Gastroesophageal sphincter (tissue), 4 donors: ENCODE results near the gene IFNL3. TPM values are rescaled to one million over a fixed set of nuclear protein-coding genes. Genes with fewer than 3 reads are reported as not detected.
"Not testable (repeated sequence)": the region's sequence is repeated elsewhere in the genome, so short reads cannot be mapped to it uniquely, and the experiment has no call there.

Experiments
- ATAC-seq: fragments of 150-250 bp; one replicate; pipeline ENCODE4 v1.9.1; 2016; ENCODE audit warnings: mild to moderate bottlenecking, moderate library complexity
- H3K27ac ChIP-seq, 4 donors: fragments of 200-600 bp; sonication (generic) in 3 of 4; 1 replicate in 3 of 4; 2 replicates in 1 of 4; pipeline ENCODE4 v1.5.1; 2016 to 2019
- H3K27me3 ChIP-seq: fragments of 200-600 bp; sonication (generic); one replicate; pipeline ENCODE4 v1.5.1; 2019
- H3K36me3 ChIP-seq, 2 donors: fragments of 200-600 bp; sonication (generic); one replicate each; pipeline ENCODE4 v1.5.1; 2019; ENCODE audit warnings: control low read depth in 1 of 2
- H3K4me1 ChIP-seq, 3 donors: fragments of 200-600 bp; sonication (generic); 1 replicate in 2 of 3; 2 replicates in 1 of 3; pipeline ENCODE4 v1.5.1; 2016 to 2019; ENCODE audit warnings: control low read depth in 2 of 3
- H3K4me3 ChIP-seq, 2 donors: fragments of 200-600 bp; sonication (generic); one replicate each; pipeline ENCODE4 v1.5.1; 2019; ENCODE audit warnings: mild to moderate bottlenecking in 1 of 2, moderate library complexity in 1 of 2
- H3K9me3 ChIP-seq, 3 donors: fragments of 200-600 bp; sonication (generic); one replicate each; pipeline ENCODE4 v1.5.1; 2017 to 2019; ENCODE audit warnings: control low read depth in 2 of 3
- CTCF ChIP-seq, 4 experiments: fragments of 200-600 bp in 2 of 4; fragments of 450-650 bp in 2 of 4; sonication (generic) in 1 of 4; IDR thresholded peaks; one replicate each; pipeline ENCODE4 v1.5.1; 2017 to 2019; ENCODE audit warnings: antibody characterized with exemption in 4 of 4, mild to moderate bottlenecking in 2 of 4, moderate library complexity in 2 of 4
- EP300 ChIP-seq: sonication (generic); formaldehyde crosslinking; IDR thresholded peaks from one replicate; pipeline ENCODE4 v1.6.1; 2017; ENCODE audit warnings: antibody characterized with exemption, mild to moderate bottlenecking
- POLR2A ChIP-seq, 2 donors: fragments of 450-650 bp; IDR thresholded peaks; one replicate each; pipeline ENCODE4 v1.6.1; 2017; ENCODE audit warnings: antibody characterized with exemption in 2 of 2, mild to moderate bottlenecking in 2 of 2, moderate library complexity in 1 of 2
- POLR2AphosphoS5 ChIP-seq: sonication (generic); formaldehyde crosslinking; IDR thresholded peaks from one replicate; pipeline ENCODE4 v1.6.1; 2017; ENCODE audit warnings: antibody characterized with exemption
- WGBS, 2 donors: methylation state at CpG; one replicate each; pipeline ENCODE4 v1.1.5; 2018; ENCODE audit warnings: low coverage in 1 of 2; 5-methylcytosine and 5-hydroxymethylcytosine counted together
- total RNA-seq, 4 donors: library from RNA; depleted of rRNA; stranded (reverse); fragments of >200 nt; gene quantifications; one replicate each; pipeline ENCODE4 v1.1.0, GENCODE V29; 2016

The IFNL3 gene
- not detected for total RNA-seq

- not testable (repeated sequence) for ATAC-seq
These were observed at the start of gene IFNL3 for GRCh38 chr19:39244410-39245100. Gene IFNL3 (minus strand): TSS chr19:39245006. CDS start chr19:39244967, 39 bp downstream.

GRCh38 chr19:39293394-39293793 lies 48.6 kb upstream of the IFNL3 start:
- Histone ChIP-seq H3K9me3 (peaks cover 0 to 6% (median 0%) of the 10 kb centered on the region in 3 donors), H3K27me3 (peaks cover 64% of the 10 kb centered on the region), H3K27ac (no peak overlapping the region), H3K4me1 (no peaks in the 10 kb centered on the region), H3K36me3 (no peaks in the 10 kb centered on the region), H3K4me3 (no peak overlapping the region)
- ATAC-seq = no peak
- TF ChIP-seq POLR2A (IDR thresholded peaks at IDR 0.05) (no peak), EP300 (no peak), CTCF (IDR thresholded peaks at IDR 0.05) (no peak), POLR2AphosphoS5 (no peak)
- WGBS, 2 donors = 32% methylated on average over 4 of the region's 4 CpGs; no CpG with 5 or more reads in 1 of the 2 donors

More at GRCh38 chr19:39244410-39245100, at the start of gene IFNL3:
- 80% methylated on average over 3 of the region's 12 CpGs; no CpG with 5 or more reads in 1 of the 2 donors for WGBS, 2 donors
- not testable (repeated sequence) for H3K9me3 ChIP-seq, H3K27ac ChIP-seq, H3K36me3 ChIP-seq, H3K4me3 ChIP-seq
- H3K27me3 ChIP-seq = peaks cover 68% of the 10 kb centered on the region
- peaks cover 0 to 15% (median 6%) of the 10 kb centered on the region in 3 donors for H3K4me1 ChIP-seq

- no peak overlapping the region for H3K4me3 ChIP-seq
- H3K27me3 ChIP-seq = peaks cover 7% of the 10 kb centered on the region
- ATAC-seq = no peak
- H3K27ac ChIP-seq = no peak overlapping the region
- H3K36me3 ChIP-seq = no peaks in the 10 kb centered on the region
- peaks cover 0 to 64% (median 0%) of the 10 kb centered on the region in 3 donors for H3K9me3 ChIP-seq
- no peaks in the 10 kb centered on the region for H3K4me1 ChIP-seq
- WGBS, 2 donors = 85 to 93% methylated on average over 1 of the region's 1 CpG
- TF ChIP-seq POLR2A (IDR thresholded peaks at IDR 0.05) (no peak), EP300 (no peak), POLR2AphosphoS5 (no peak), CTCF (IDR thresholded peaks at IDR 0.05) (no peak)
These were observed 39.2 kb upstream of the IFNL3 start for GRCh38 chr19:39284032-39284431.

- Histone ChIP-seq H3K36me3 (no peaks in the 10 kb centered on the region), H3K4me3 (no peak overlapping the region), H3K27me3 (peaks cover 21% of the 10 kb centered on the region), H3K9me3 (peaks cover 0 to 49% (median 0%) of the 10 kb centered on the region in 3 donors), H3K27ac (no peak overlapping the region), H3K4me1 (no peaks in the 10 kb centered on the region)
- no peak for ATAC-seq
- TF ChIP-seq EP300 (no peak), CTCF (IDR thresholded peaks at IDR 0.05) (no peak), POLR2AphosphoS5 (no peak), POLR2A (IDR thresholded peaks at IDR 0.05) (no peak)
- WGBS, 2 donors = 25 to 65% methylated on average over 1 of the region's 1 CpG
These were observed 37.2 kb upstream of the IFNL3 start for GRCh38 chr19:39282021-39282420.

- no peak for TF ChIP-seq EP300
- TF ChIP-seq POLR2AphosphoS5 = no peak
- TF ChIP-seq POLR2A (IDR thresholded peaks at IDR 0.05) = no peak
- TF ChIP-seq CTCF (IDR thresholded peaks at IDR 0.05) = no peak
- Histone ChIP-seq H3K9me3 (peaks cover 0 to 16% (median 0%) of the 10 kb centered on the region in 3 donors), H3K4me1 (no peaks in the 10 kb centered on the region), H3K36me3 (no peaks in the 10 kb centered on the region), H3K27me3 (peaks cover 27% of the 10 kb centered on the region), H3K27ac (no peak overlapping the region), H3K4me3 (no peak overlapping the region)
- 60 to 85% methylated on average over 5 of the region's 7 CpGs for WGBS, 2 donors
- no peak for ATAC-seq
These were observed 32.8 kb upstream of the IFNL3 start for GRCh38 chr19:39277598-39277997.
